ENCODE measurements around the gene FLVCR2. TPM values are rescaled to one million over a fixed set of nuclear protein-coding genes. Genes with fewer than 3 reads are reported as not detected.
"Not testable (repeated sequence)": the region's sequence is repeated elsewhere in the genome, so short reads cannot be mapped to it uniquely, and the experiment has no call there.

Gene FLVCR2
- total and polyA plus RNA-seq, 2 experiments from 2014 or later, result 1.4 to 3.1 TPM

DNA sequence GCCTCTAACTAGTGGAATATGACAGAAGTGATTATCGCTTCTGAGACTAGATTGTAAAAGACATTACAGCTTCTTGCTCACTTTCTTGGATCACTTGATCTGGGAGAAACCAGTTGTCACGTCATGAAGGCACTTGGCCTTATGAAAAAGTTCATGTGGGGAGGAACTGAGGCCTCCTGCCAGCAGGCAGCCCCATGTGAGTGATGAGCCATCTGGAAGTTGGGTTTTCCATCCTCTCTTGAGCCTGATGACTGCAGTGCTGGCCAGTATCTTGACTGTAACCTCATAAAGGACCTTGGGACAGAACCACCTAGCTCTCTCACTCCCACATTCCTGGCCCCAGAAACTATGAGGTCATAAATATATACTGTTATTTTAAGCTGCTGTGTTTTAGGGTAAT, 110.6 kb downstream of the FLVCR2 start:
- Mint-ChIP-seq H3K4me1 (no peaks in the 10 kb centered on the region), H3K27me3 (ENCODE audit: insufficient read depth, low read depth, poor library complexity) (no peaks in the 10 kb centered on the region), H3K27ac (no peak overlapping the region), H3K4me3 (no peak overlapping the region), H3K36me3 (ENCODE audit: low read depth) (peaks cover 42% of the 10 kb centered on the region), H3K9me3 (peaks cover 2% of the 10 kb centered on the region; the same call in 1 of the 3 replicates)
- no peak overlapping the region for H2AFZ ChIP-seq
- H3K4me3 ChIP-seq, result no peak overlapping the region
- no peaks in the 10 kb centered on the region for H3K4me1 ChIP-seq (ENCODE audit: insufficient read depth)
- peaks cover 3% of the 10 kb centered on the region; the same call in 1 of the 2 replicates for H4K20me1 ChIP-seq (replicated peaks; ENCODE audit: insufficient read depth)
- peaks cover 5% of the 10 kb centered on the region; the same call in 1 of the 2 replicates for H3K9me2 ChIP-seq (ENCODE audit: insufficient read depth)
- no peak overlapping the region for H3K27ac ChIP-seq (ENCODE audit: low read depth)
- TF ChIP-seq POLR2AphosphoS5 (IDR thresholded peaks at IDR 0.05; ENCODE audit: low read depth), result no peak
- TF ChIP-seq JUNB (IDR thresholded peaks at IDR 0.05; ENCODE audit: unreplicated experiment), result no peak
- no peak for TF ChIP-seq NANOG (IDR thresholded peaks at IDR 0.05; ENCODE audit: borderline replicate concordance)
- no peak for TF ChIP-seq EZH2phosphoT487 (IDR thresholded peaks at IDR 0.05; ENCODE audit: unreplicated experiment)
- TF ChIP-seq, protein P1, sequence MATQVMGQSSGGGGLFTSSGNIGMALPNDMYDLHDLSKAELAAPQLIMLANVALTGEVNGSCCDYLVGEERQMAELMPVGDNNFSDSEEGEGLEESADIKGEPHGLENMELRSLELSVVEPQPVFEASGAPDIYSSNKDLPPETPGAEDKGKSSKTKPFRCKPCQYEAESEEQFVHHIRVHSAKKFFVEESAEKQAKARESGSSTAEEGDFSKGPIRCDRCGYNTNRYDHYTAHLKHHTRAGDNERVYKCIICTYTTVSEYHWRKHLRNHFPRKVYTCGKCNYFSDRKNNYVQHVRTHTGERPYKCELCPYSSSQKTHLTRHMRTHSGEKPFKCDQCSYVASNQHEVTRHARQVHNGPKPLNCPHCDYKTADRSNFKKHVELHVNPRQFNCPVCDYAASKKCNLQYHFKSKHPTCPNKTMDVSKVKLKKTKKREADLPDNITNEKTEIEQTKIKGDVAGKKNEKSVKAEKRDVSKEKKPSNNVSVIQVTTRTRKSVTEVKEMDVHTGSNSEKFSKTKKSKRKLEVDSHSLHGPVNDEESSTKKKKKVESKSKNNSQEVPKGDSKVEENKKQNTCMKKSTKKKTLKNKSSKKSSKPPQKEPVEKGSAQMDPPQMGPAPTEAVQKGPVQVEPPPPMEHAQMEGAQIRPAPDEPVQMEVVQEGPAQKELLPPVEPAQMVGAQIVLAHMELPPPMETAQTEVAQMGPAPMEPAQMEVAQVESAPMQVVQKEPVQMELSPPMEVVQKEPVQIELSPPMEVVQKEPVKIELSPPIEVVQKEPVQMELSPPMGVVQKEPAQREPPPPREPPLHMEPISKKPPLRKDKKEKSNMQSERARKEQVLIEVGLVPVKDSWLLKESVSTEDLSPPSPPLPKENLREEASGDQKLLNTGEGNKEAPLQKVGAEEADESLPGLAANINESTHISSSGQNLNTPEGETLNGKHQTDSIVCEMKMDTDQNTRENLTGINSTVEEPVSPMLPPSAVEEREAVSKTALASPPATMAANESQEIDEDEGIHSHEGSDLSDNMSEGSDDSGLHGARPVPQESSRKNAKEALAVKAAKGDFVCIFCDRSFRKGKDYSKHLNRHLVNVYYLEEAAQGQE (IDR thresholded peaks at IDR 0.05; ENCODE audit: unreplicated experiment), result no peak
- H3F3A ChIP-seq (replicated peaks; ENCODE audit: low read depth), result no peaks in the 10 kb centered on the region
- H3K79me2 ChIP-seq (replicated peaks; ENCODE audit: insufficient read depth), result no peaks in the 10 kb centered on the region
- DNase-seq (ENCODE audit: low spot score), result no peak
- no peak for ATAC-seq
- H3K4me2 ChIP-seq, result no peak overlapping the region
- H3K27me3 ChIP-seq (ENCODE audit: insufficient read depth), result no peaks in the 10 kb centered on the region
- H3K36me3 ChIP-seq (ENCODE audit: insufficient read depth), result peaks cover 19% of the 10 kb centered on the region; the same call in 1 of the 2 replicates

DNA sequence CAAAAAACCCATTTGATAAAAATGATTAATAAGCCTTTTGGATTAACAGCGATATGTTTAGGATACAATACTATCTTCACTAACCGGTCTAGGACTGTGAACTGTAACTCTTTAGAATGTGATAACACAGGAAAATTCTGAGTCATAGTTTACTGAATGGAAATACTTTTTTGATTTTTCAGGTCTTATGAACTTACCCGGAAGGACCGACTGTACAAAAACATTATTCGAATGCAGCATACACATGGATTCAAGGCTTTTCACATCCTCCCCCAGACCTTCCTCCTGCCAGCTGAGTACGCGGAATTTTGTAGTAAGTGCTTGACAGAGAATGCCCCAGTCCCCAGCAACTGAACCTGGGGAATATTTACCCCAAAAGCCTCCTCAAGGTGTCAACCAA, 111.6 kb downstream of the FLVCR2 start:
- Mint-ChIP-seq H3K4me1 (no peaks in the 10 kb centered on the region), H3K27me3 (ENCODE audit: insufficient read depth, low read depth, poor library complexity) (no peaks in the 10 kb centered on the region), H3K27ac (no peak overlapping the region), H3K9me3 (peaks cover 10% of the 10 kb centered on the region; the same call in 2 of the 3 replicates), H3K36me3 (ENCODE audit: low read depth) (peaks cover 45% of the 10 kb centered on the region), H3K4me3 (no peak overlapping the region)
- ATAC-seq, result no peak
- Histone ChIP-seq H3K4me1 (ENCODE audit: insufficient read depth) (no peaks in the 10 kb centered on the region), H3K4me3 (no peak overlapping the region), H3K9me2 (ENCODE audit: insufficient read depth) (peaks cover 5% of the 10 kb centered on the region; the same call in 1 of the 2 replicates), H3K27me3 (ENCODE audit: insufficient read depth) (no peaks in the 10 kb centered on the region), H4K20me1 (replicated peaks; ENCODE audit: insufficient read depth) (peaks cover 3% of the 10 kb centered on the region; the same call in 1 of the 2 replicates), H3K4me2 (no peak overlapping the region), H3F3A (replicated peaks; ENCODE audit: low read depth) (no peaks in the 10 kb centered on the region), H3K27ac (ENCODE audit: low read depth) (no peak overlapping the region), H2AFZ (no peak overlapping the region), H3K36me3 (ENCODE audit: insufficient read depth) (peaks cover 29% of the 10 kb centered on the region; the same call in 1 of the 2 replicates), H3K79me2 (replicated peaks; ENCODE audit: insufficient read depth) (no peaks in the 10 kb centered on the region)
- no peak for TF ChIP-seq EZH2phosphoT487 (IDR thresholded peaks at IDR 0.05; ENCODE audit: unreplicated experiment)
- no peak for DNase-seq (ENCODE audit: low spot score)

DNA sequence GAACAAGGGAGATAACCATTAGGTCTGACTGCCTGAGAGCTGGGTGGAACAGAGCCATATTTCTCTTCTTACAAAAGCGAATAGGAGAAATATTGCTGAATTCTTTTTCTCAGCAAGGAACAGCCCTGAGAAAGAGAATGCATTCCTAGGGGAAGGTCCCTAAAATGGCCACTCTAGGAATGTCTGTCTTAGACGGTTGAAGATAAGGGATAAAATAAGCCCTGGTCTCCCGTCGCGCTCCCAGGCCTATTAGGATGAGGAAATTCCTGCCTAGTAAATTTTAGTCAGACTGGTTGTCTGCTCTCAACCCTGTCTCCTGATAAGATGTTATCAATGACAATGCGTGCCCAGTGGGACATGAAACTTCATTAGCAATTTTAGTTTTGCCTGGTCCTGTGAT, 116.6 kb downstream of the FLVCR2 start:
- H3K79me2 ChIP-seq (replicated peaks; ENCODE audit: insufficient read depth); DNase-seq (ENCODE audit: low spot score); H3K27me3 ChIP-seq (ENCODE audit: insufficient read depth); H3K4me2 ChIP-seq; H3K27me3 Mint-ChIP-seq (ENCODE audit: insufficient read depth, low read depth, poor library complexity); H2AFZ ChIP-seq; H3K4me3 Mint-ChIP-seq; H3F3A ChIP-seq (replicated peaks; ENCODE audit: low read depth); H3K27ac Mint-ChIP-seq; H3K27ac ChIP-seq (ENCODE audit: low read depth); H3K4me3 ChIP-seq; H4K20me1 ChIP-seq (replicated peaks; ENCODE audit: insufficient read depth); H3K4me1 ChIP-seq (ENCODE audit: insufficient read depth); ATAC-seq; H3K4me1 Mint-ChIP-seq; H3K9me2 ChIP-seq (ENCODE audit: insufficient read depth): not testable (repeated sequence)
- Mint-ChIP-seq H3K36me3 (ENCODE audit: low read depth) (peaks cover 69% of the 10 kb centered on the region), H3K9me3 (peaks cover 15% of the 10 kb centered on the region; the same call in 2 of the 3 replicates)
- H3K36me3 ChIP-seq (ENCODE audit: insufficient read depth), result peaks cover 30% of the 10 kb centered on the region; the same call in 1 of the 2 replicates
